Tibial nerve (tissue), 3 donors: ENCODE results near the gene TRABD2A.

Source experiments
- POLR2A ChIP-seq, 2 donors: fragments of 450-650 bp; IDR thresholded peaks; one replicate each; pipeline ENCODE4 v1.6.1; 2017; ENCODE audit warnings: antibody characterized with exemption in 2 of 2, mild to moderate bottlenecking in 2 of 2, moderate library complexity in 2 of 2
- TF ChIP-seq, protein P1 (sequence below), 5 experiments: fragments of 200-600 bp in 3 of 5; fragments of 450-650 bp in 2 of 5; sonication (generic) in 3 of 5; IDR thresholded peaks; one replicate each; pipeline ENCODE4 v1.5.1; 2016 to 2019; ENCODE audit warnings: antibody characterized with exemption in 5 of 5, mild to moderate bottlenecking in 3 of 5, moderate library complexity in 2 of 5

DNA sequence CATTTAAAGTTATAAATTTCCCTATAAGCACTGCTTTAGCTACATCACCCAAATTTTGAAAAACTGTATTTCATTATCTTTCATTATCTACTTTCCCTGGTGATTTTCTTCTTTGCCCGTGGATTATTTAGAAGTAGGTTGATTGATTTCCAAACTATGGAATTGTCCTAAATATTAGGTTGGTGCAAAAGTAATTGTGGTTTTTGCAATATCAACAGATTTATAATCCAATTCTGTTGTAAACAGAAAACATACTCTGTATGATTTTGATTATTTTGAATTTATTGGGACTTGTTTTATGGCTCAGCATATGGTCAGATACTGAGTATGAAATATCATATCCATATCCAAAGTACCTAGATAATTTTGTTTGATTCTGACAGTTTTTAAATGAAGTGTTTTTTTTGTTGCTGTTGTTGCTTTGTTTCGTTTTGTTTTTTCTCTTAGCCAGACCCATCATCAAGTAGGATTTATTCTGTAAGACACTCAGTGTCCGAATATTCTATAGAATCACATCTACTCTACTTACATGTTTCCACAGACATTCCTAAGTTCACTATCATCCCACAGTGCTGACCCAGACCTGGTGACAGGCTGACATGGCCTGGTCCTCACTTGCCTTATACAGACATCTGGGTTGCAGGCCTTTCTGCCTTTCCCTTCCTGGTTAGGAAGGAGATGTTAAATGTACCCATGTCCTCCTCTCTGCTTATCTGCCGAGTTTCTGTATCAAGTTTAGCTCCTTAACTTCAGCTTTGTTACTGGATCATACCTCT lies 2.1 kb upstream of the TRABD2A start:
- no peak for TF ChIP-seq POLR2A (IDR thresholded peaks at IDR 0.05)
- TF ChIP-seq, protein P1, sequence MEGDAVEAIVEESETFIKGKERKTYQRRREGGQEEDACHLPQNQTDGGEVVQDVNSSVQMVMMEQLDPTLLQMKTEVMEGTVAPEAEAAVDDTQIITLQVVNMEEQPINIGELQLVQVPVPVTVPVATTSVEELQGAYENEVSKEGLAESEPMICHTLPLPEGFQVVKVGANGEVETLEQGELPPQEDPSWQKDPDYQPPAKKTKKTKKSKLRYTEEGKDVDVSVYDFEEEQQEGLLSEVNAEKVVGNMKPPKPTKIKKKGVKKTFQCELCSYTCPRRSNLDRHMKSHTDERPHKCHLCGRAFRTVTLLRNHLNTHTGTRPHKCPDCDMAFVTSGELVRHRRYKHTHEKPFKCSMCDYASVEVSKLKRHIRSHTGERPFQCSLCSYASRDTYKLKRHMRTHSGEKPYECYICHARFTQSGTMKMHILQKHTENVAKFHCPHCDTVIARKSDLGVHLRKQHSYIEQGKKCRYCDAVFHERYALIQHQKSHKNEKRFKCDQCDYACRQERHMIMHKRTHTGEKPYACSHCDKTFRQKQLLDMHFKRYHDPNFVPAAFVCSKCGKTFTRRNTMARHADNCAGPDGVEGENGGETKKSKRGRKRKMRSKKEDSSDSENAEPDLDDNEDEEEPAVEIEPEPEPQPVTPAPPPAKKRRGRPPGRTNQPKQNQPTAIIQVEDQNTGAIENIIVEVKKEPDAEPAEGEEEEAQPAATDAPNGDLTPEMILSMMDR (IDR thresholded peaks at IDR 0.05) = no peak
